GM13977 (cell line): ENCODE measurements around the gene IMMP2L.
"Not testable (repeated sequence)": the region's sequence is repeated elsewhere in the genome, so short reads cannot be mapped to it uniquely, and the experiment has no call there.

Source experiments
- DNase-seq: peaks from one replicate; pipeline ENCODE4 v3.0.0; 2012; ENCODE audit warnings: low spot score
- in situ Hi-C: fragments of 300-500 bp; cut with MboI; formaldehyde crosslinking; loops from one replicate; pipeline ENCODE4 v1.12.0; 2022; ENCODE audit warnings: low sequenced_read_pairs, low pct_unique_long_range_greater_than_20kb, mixed read lengths, inconsistent platforms; ENCODE audit not compliant: unreplicated experiment
- TF ChIP-seq, protein P1 (sequence below): IDR thresholded peaks from 2 replicates; pipeline ENCODE4 v1.5.1; 2012; ENCODE audit warnings: mild to moderate bottlenecking, control low read depth; ENCODE audit not compliant: insufficient read depth; ENCODE audit errors: extremely low read depth, missing control alignments

The IMMP2L gene

GRCh38 chr7:111264111-111264868 is 298.0 kb downstream of the IMMP2L start:
- DNase-seq, result no peak
- in situ Hi-C loops, result no loop called here
- TF ChIP-seq, protein P1, sequence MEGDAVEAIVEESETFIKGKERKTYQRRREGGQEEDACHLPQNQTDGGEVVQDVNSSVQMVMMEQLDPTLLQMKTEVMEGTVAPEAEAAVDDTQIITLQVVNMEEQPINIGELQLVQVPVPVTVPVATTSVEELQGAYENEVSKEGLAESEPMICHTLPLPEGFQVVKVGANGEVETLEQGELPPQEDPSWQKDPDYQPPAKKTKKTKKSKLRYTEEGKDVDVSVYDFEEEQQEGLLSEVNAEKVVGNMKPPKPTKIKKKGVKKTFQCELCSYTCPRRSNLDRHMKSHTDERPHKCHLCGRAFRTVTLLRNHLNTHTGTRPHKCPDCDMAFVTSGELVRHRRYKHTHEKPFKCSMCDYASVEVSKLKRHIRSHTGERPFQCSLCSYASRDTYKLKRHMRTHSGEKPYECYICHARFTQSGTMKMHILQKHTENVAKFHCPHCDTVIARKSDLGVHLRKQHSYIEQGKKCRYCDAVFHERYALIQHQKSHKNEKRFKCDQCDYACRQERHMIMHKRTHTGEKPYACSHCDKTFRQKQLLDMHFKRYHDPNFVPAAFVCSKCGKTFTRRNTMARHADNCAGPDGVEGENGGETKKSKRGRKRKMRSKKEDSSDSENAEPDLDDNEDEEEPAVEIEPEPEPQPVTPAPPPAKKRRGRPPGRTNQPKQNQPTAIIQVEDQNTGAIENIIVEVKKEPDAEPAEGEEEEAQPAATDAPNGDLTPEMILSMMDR, result no peak

- no peak for DNase-seq
- in situ Hi-C loops, result no loop called here
- TF ChIP-seq, protein P1, result no peak
Measured at GRCh38 chr7:111262293-111263116, 299.8 kb downstream of the IMMP2L start.

- in situ Hi-C loops, result no loop called here
- TF ChIP-seq, protein P1, result no peak
- DNase-seq, result no peak
Measured at GRCh38 chr7:111261496-111261895, 300.8 kb downstream of the IMMP2L start.

- in situ Hi-C loops, result no loop called here
- TF ChIP-seq, protein P1, result no peak
- DNase-seq, result no peak
Measured at GRCh38 chr7:111259991-111260390, 302.3 kb downstream of the IMMP2L start.

- TF ChIP-seq, protein P1, result no peak
- no peak for DNase-seq
- in situ Hi-C loops, result no loop called here
Measured at GRCh38 chr7:111256391-111256790, 305.9 kb downstream of the IMMP2L start.

GRCh38 chr7:111255576-111255975 is 306.7 kb downstream of the IMMP2L start:
- no peak for DNase-seq
- in situ Hi-C loops, result no loop called here
- TF ChIP-seq, protein P1, result no peak

DNA sequence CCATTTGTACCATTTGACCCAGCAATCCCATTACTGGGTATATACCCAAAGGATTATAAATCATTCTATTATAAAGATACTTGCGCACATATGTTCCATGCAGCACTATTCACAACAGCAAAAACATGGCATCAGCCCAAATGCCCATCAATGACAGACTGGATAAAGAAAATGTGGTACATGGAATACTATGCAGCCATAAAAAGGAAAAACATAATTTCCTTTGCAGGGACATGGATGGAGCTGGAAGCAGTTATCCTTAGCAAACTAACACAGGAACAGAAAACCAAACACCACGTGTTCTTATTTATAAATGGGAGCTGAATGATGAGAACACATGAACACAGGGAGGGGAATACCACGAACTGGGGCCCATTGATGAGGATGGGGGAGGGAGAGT is 310.9 kb downstream of the IMMP2L start:
- in situ Hi-C loops, DNase-seq: not testable (repeated sequence)

- in situ Hi-C loops, DNase-seq: not testable (repeated sequence)
Measured at GRCh38 chr7:111249807-111250206, 312.5 kb downstream of the IMMP2L start.
